ENCODE results near the gene CELF2.

- no peak for TF ChIP-seq POLR2A (IDR thresholded peaks at IDR 0.05)
- TF ChIP-seq CTCF (IDR thresholded peaks at IDR 0.05): no peak
Observed at GRCh38 chr10:10985361-10985760, 32.3 kb upstream of the CELF2 start.

All from body of pancreas (tissue), 4 donors.